ENCODE results near the gene HEPACAM. TPM values are rescaled to one million over a fixed set of nuclear protein-coding genes. Genes with fewer than 3 reads are reported as not detected.

The HEPACAM gene
- total RNA-seq, 1 donor from 2014 or later, result 0.11 TPM

- no peak for DNase-seq (ENCODE audit: low spot score)
- intact Hi-C loops (cut with DNase I), result loop anchor here (5.0 kb wide), 1 partner anchor 77 kb away; the partner anchor contains the start of gene CCDC15
Measured at GRCh38 chr11:124875401-124875800, 60.4 kb downstream of the HEPACAM start.

DNA sequence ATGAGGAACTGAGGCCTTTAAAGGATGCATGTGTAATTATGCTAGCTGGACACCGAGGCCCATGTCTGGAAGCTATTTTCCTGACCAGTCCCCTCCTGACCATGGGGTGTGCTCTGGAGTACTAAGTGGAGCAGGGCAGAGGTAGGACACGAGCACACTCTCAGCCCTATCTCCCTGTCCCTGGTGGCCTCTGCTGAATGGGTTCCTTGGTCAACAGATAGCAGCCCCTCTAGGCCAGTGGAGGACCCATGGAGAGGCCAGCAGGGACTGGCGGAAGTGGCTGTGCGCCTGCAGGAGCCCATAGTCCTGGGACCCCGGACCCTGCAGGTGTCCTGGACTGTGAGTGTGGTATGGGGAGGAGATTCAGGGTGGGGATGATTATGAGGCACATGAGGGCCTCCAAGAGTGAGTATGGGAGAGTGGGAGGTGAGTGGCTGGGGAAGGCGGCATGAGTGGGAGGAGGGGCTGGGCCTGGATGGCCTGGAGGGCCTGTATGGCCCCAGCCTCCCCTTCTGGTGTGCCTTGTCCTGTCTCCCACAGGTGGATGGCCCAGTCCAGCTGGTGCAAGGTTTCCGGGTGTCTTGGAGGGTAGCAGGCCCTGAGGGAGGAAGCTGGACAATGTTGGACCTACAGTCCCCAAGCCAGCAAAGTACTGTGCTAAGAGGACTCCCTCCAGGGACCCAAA is 61.1 kb downstream of the HEPACAM start:
- intact Hi-C loops (cut with DNase I), result loop anchor here (5.0 kb wide), 1 partner anchor 78 kb away; the partner anchor contains the start of gene CCDC15
- DNase-seq (ENCODE audit: low spot score), result no peak

DNA sequence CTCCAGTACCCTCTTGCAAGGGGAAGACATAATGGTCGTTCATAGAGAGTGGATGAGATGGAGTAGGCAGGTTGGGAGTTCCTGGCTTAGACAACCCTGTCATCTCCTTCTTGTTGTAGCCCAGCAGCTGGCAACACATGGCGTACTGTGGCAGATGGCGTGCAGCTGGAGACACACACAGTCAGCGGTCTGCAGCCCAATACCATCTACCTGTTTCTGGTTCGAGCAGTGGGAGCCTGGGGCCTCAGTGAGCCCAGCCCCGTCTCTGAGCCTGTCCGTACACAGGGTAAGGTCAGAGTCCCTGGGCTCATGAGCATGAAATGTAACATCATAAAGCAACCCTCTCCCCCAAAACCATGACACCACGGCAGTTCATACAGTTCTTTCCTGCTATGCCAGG is 61.9 kb downstream of the HEPACAM start:
- DNase-seq (ENCODE audit: low spot score), result no peak
- intact Hi-C loops (cut with DNase I), result no loop called here

DNA sequence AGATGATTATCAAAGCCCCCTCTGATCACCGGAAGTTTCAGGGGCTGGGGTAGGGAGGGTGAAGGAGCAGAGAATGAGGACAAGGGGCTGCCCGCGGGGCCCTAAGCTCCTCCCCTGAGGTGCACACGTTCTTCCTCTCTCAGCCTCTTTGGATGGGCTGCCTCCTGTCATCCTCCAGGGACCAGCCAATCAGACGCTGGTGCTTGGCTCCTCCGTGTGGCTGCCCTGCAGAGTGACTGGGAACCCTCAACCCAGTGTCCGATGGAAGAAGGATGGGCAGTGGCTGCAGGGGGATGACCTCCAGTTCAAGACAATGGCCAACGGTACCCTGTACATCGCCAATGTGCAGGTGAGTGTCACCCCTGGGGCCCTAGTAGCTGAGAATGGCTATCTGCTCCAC is 63.1 kb downstream of the HEPACAM start:
- intact Hi-C loops (cut with DNase I), result no loop called here
- DNase-seq (ENCODE audit: low spot score), result no peak

GRCh38 chr11:124872280-124872679 is 63.6 kb downstream of the HEPACAM start:
- intact Hi-C loops (cut with DNase I), result no loop called here
- DNase-seq (ENCODE audit: low spot score), result no peak

- intact Hi-C loops (cut with DNase I), result no loop called here
- DNase-seq (ENCODE audit: low spot score), result no peak
Measured at GRCh38 chr11:124870430-124870829, 65.4 kb downstream of the HEPACAM start.

DNA sequence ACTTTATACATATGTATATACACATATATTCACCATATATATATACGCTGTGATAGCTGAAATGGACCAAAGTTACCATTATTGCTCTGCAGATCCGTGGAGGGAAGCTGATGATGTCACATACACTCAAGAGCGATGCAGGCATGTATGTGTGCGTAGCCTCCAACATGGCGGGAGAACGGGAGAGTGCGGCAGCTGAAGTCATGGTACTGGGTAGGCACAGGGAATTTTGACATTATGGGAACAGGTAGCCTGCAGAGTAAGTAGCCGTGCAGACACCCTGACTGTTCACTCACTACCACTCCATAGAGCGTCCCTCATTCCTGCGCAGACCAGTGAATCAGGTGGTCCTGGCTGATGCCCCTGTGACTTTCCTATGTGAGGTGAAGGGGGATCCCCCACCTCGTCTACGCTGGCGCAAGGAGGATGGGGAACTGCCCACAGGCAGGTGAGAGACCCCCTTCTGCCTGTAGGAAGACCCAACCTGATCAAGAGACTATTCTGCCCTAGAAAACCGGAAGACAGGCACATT is 65.9 kb downstream of the HEPACAM start:
- intact Hi-C loops (cut with DNase I), result no loop called here
- DNase-seq (ENCODE audit: low spot score), result no peak

DNA sequence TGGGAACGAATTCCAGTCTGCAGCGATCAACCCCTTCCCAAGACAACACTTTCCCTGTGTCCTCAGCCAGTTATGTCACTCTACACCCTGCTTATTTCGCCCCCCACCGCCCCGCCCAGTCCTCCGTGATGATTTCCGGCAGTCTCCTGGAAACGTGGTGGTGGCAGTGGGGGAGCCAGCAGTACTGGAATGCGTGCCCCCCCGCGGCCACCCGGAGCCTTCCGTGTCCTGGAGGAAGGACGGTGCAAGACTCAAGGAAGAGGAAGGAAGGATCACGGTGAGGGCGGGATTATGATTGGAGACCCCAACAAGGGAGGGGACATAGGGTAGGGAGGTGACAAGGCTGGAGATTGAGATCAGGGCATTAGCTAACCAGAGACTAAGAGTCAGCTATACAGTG is 66.5 kb downstream of the HEPACAM start:
- DNase-seq (ENCODE audit: low spot score), result no peak
- intact Hi-C loops (cut with DNase I), result no loop called here

Other genes with a start within 250 kb of the HEPACAM start
- gene NRGN, start 196.1 kb downstream of the HEPACAM start, total RNA-seq, result 6.4 TPM
- gene VSIG2, start 183.8 kb downstream of the HEPACAM start, total RNA-seq, result 1.2 TPM
- 50.2 TPM for gene ESAM, start 173.8 kb downstream of the HEPACAM start, total RNA-seq
- 5.3 TPM for gene MSANTD2, start 135.6 kb downstream of the HEPACAM start, total RNA-seq
- gene ROBO3, start 70.6 kb downstream of the HEPACAM start, total RNA-seq, result 5.1 TPM
- 15.9 TPM for gene ROBO4, start 38.2 kb downstream of the HEPACAM start, total RNA-seq
- not detected for gene HEPN1, start 16.8 kb downstream of the HEPACAM start, total RNA-seq
- 0.24 TPM for gene CCDC15, start 18.2 kb upstream of the HEPACAM start, total RNA-seq
- gene SLC37A2, start 127.3 kb upstream of the HEPACAM start, total RNA-seq, result 1.2 TPM
- gene TMEM218, start 175.6 kb upstream of the HEPACAM start, total RNA-seq, result 8.7 TPM
- gene PKNOX2, start 228.7 kb upstream of the HEPACAM start, total RNA-seq, result 7.1 TPM